GM21423 (cell line): ENCODE results near the gene SLC26A6.

Experiments used
- ATAC-seq: cut with Tn5 transposase; IDR thresholded peaks from one replicate; pipeline ENCODE4 v1.9.1; 2021; ENCODE audit warnings: mild to moderate bottlenecking, moderate library complexity; ENCODE audit not compliant: unreplicated experiment

Gene SLC26A6

GRCh38 chr3:48634661-48635221, 520 bp downstream of the SLC26A6 start:
- peak; percentile 8 for ATAC-seq

GRCh38 chr3:48633743-48634142, 1.5 kb downstream of the SLC26A6 start:
- no peak for ATAC-seq

- no peak for ATAC-seq
Measured at GRCh38 chr3:48633256-48633655, 2.0 kb downstream of the SLC26A6 start.

GRCh38 chr3:48631516-48632448, 3.5 kb downstream of the SLC26A6 start:
- no peak for ATAC-seq

- no peak for ATAC-seq
Measured at GRCh38 chr3:48630833-48631232, 4.4 kb downstream of the SLC26A6 start.

- no peak for ATAC-seq
Measured at GRCh38 chr3:48630407-48630806, 4.9 kb downstream of the SLC26A6 start.

GRCh38 chr3:48629894-48630293, 5.4 kb downstream of the SLC26A6 start:
- ATAC-seq, result no peak

- ATAC-seq, result no peak
Measured at GRCh38 chr3:48628277-48629017, 6.8 kb downstream of the SLC26A6 start.

- ATAC-seq, result no peak
Measured at GRCh38 chr3:48625600-48625999, 9.7 kb downstream of the SLC26A6 start.

GRCh38 chr3:48624767-48625166, 10.5 kb downstream of the SLC26A6 start:
- no peak for ATAC-seq

- no peak for ATAC-seq
Measured at GRCh38 chr3:48623851-48624547, 11.3 kb downstream of the SLC26A6 start.

- no peak for ATAC-seq
Measured at GRCh38 chr3:48621461-48621869, 13.8 kb downstream of the SLC26A6 start, which contains the start of gene TMEM89. Gene TMEM89 (minus strand): TSS chr3:48621769. CDS start chr3:48621756, 13 bp downstream.

GRCh38 chr3:48619541-48620524, 15.4 kb downstream of the SLC26A6 start:
- no peak for ATAC-seq

GRCh38 chr3:48617559-48617958, 17.7 kb downstream of the SLC26A6 start:
- ATAC-seq, result no peak

GRCh38 chr3:48614044-48614443, 21.2 kb downstream of the SLC26A6 start:
- no peak for ATAC-seq

- ATAC-seq, result no peak
Measured at GRCh38 chr3:48612309-48612708, 23.0 kb downstream of the SLC26A6 start.

GRCh38 chr3:48609088-48610005, 25.9 kb downstream of the SLC26A6 start, which contains the start of gene UQCRC1:
Gene UQCRC1 (minus strand): TSS chr3:48609646. CDS start chr3:48609620, 26 bp downstream.
- ATAC-seq, result peak; percentile 94

- no peak for ATAC-seq
Measured at GRCh38 chr3:48607519-48607918, 27.7 kb downstream of the SLC26A6 start.

GRCh38 chr3:48601622-48601994, 33.7 kb downstream of the SLC26A6 start:
- no peak for ATAC-seq
